Astrocyte (in vitro differentiated cells and primary cell): ENCODE measurements around the gene ADAM33.

ENCODE experiments used
- EZH2 ChIP-seq: IDR thresholded peaks from 2 replicates; pipeline ENCODE4 v1.6.1; 2012; ENCODE audit warnings: mild to moderate bottlenecking, low read length, inconsistent platforms; ENCODE audit not compliant: insufficient read depth
- TF ChIP-seq, protein P1 (sequence below): IDR thresholded peaks from 2 replicates; pipeline ENCODE4 v1.5.1; 2011; ENCODE audit warnings: low read depth, mild to moderate bottlenecking, inconsistent platforms, low read length, moderate library complexity; ENCODE audit not compliant: insufficient read depth

DNA sequence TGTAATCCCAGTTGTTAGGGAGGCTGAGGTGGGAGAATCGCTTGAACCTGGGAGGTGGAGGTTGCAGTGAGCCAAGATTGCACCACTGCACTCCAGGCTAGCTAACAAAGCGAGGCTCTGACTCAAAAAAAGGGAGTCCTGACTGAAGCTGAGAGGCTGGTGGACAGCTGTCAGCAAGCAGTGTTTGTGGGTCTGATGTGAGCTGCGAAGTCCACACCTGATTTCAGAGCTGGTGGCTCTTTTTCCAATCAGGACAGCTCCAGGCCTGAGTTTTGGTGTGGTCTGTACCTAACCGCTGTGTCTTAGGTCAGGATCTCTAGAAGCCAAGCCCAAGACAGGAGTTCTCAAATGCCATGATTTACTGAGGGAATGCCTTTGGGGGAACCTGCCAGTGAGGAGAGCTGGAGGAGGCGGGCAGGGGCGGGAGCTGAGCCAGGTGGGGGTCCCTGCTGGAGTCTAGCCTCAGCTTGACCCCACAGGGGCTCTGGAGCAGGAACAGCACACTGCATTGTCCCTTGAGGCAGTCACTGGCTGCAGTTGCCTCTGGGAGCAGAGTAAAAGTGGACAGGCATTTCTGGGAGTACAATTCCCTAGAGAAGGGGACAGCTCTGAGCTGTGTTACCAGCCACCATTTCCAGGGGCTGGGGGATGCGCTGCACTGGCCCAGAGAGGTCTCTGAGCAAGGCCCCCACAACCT is 23.6 kb downstream of the ADAM33 start:
- TF ChIP-seq, protein P1, sequence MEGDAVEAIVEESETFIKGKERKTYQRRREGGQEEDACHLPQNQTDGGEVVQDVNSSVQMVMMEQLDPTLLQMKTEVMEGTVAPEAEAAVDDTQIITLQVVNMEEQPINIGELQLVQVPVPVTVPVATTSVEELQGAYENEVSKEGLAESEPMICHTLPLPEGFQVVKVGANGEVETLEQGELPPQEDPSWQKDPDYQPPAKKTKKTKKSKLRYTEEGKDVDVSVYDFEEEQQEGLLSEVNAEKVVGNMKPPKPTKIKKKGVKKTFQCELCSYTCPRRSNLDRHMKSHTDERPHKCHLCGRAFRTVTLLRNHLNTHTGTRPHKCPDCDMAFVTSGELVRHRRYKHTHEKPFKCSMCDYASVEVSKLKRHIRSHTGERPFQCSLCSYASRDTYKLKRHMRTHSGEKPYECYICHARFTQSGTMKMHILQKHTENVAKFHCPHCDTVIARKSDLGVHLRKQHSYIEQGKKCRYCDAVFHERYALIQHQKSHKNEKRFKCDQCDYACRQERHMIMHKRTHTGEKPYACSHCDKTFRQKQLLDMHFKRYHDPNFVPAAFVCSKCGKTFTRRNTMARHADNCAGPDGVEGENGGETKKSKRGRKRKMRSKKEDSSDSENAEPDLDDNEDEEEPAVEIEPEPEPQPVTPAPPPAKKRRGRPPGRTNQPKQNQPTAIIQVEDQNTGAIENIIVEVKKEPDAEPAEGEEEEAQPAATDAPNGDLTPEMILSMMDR: no peak
- no peak for TF ChIP-seq EZH2
